ENCODE measurements around the gene NUDT13.

DNA sequence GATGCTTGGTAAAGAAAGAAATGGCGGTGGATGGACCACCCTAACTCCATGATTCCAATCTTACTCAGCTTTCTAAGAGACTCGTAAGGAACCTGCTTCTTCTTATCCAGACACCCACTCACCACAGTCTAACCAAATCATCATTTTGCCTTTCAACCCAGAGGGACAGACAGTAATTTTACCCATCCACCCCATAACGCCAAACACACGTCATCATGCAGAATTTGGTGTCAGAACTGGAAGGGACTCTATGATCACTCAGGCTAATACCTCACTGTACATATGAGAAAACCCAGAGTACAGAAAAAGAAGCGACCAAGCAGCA is 57.2 kb downstream of the NUDT13 start:
- TF ChIP-seq, protein P1, sequence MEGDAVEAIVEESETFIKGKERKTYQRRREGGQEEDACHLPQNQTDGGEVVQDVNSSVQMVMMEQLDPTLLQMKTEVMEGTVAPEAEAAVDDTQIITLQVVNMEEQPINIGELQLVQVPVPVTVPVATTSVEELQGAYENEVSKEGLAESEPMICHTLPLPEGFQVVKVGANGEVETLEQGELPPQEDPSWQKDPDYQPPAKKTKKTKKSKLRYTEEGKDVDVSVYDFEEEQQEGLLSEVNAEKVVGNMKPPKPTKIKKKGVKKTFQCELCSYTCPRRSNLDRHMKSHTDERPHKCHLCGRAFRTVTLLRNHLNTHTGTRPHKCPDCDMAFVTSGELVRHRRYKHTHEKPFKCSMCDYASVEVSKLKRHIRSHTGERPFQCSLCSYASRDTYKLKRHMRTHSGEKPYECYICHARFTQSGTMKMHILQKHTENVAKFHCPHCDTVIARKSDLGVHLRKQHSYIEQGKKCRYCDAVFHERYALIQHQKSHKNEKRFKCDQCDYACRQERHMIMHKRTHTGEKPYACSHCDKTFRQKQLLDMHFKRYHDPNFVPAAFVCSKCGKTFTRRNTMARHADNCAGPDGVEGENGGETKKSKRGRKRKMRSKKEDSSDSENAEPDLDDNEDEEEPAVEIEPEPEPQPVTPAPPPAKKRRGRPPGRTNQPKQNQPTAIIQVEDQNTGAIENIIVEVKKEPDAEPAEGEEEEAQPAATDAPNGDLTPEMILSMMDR (IDR thresholded peaks at IDR 0.05), result no peak
- TF ChIP-seq POLR2A (IDR thresholded peaks at IDR 0.05) (no peak), EP300 (IDR thresholded peaks at IDR 0.05) (no peak), POLR2AphosphoS5 (IDR thresholded peaks at IDR 0.05) (no peak)

Measured in sigmoid colon (tissue), 4 donors.